Body of pancreas (tissue), 4 donors: ENCODE measurements around the gene MAP4K2. TPM values are rescaled to one million over a fixed set of nuclear protein-coding genes. Genes with fewer than 3 reads are reported as not detected.

Experiments used
- ATAC-seq: fragments of 150-250 bp; one replicate; pipeline ENCODE4 v1.9.1; 2016
- DNase-seq, 4 donors: peaks; one replicate each; pipeline ENCODE4 v3.0.0-alpha.2; 2019
- H3K27ac ChIP-seq, 4 donors: fragments of 200-600 bp; sonication (generic); 1 replicate in 3 of 4; 2 replicates in 1 of 4; pipeline versions ENCODE4 v1.5.1 to v1.6.1; 2016 to 2019; ENCODE audit warnings: mild to moderate bottlenecking in 1 of 4, mixed read lengths in 1 of 4, moderate library complexity in 1 of 4
- H3K27me3 ChIP-seq, 2 donors: fragments of 200-600 bp; sonication (generic); one replicate each; pipeline ENCODE4 v1.6.0; 2016; ENCODE audit warnings: mild to moderate bottlenecking in 1 of 2
- H3K36me3 ChIP-seq, 2 donors: fragments of 200-600 bp; sonication (generic); replicated peaks in 1 of 2; 2 replicates each; pipeline ENCODE4 v1.5.1; 2016; ENCODE audit warnings: low read depth in 2 of 2; ENCODE audit not compliant: insufficient read depth in 1 of 2
- H3K4me1 ChIP-seq: fragments of 200-600 bp; sonication (generic); one replicate; pipeline ENCODE4 v1.6.0; 2016
- H3K4me3 ChIP-seq, 2 donors: fragments of 200-600 bp; sonication (generic); 1 replicate in 1 of 2; 2 replicates in 1 of 2; pipeline ENCODE4 v1.5.1; 2016 to 2019
- H3K9me3 ChIP-seq, 3 donors: fragments of 200-600 bp; sonication (generic); 1 replicate in 2 of 3; 2 replicates in 1 of 3; pipeline ENCODE4 v1.5.1; 2016
- POLR2A ChIP-seq, 3 donors: fragments of 450-650 bp; IDR thresholded peaks; one replicate each; pipeline ENCODE4 v1.6.1; 2016; ENCODE audit warnings: antibody characterized with exemption in 3 of 3, mild to moderate bottlenecking in 2 of 3
- WGBS, 2 donors: methylation state at CpG; one replicate each; pipeline ENCODE4 v1.1.5; 2017; 5-methylcytosine and 5-hydroxymethylcytosine counted together
- intact Hi-C: fragments of 100-400 bp; cut with DNase I; formaldehyde crosslinking; loops from one replicate; pipeline ENCODE4 v1.15.1; 2023
- total RNA-seq, 2 donors: library from RNA; depleted of rRNA; stranded (reverse); fragments of >200 nt; gene quantifications; one replicate each; pipeline ENCODE4 v1.1.0, GENCODE V29; 2016
- TF ChIP-seq, protein P1 (sequence below), 7 experiments: fragments of 450-650 bp in 4 of 7; fragments of 200-600 bp in 3 of 7; sonication (generic) in 3 of 7; IDR thresholded peaks; one replicate each; pipeline ENCODE4 v1.5.1; 2016 to 2019; ENCODE audit warnings: antibody characterized with exemption in 7 of 7

The MAP4K2 gene
- total RNA-seq, 2 donors from 2014 or later: 10.4 to 18.1 TPM

GRCh38 chr11:64767344-64768299 is 35.4 kb downstream of the MAP4K2 start:
- Histone ChIP-seq H3K27ac (peak overlapping the region in 3 of 4 donors; percentile 2 to 47 (median 15)), H3K9me3 (no peaks in the 10 kb centered on the region), H3K4me3 (no peak overlapping the region), H3K36me3 (peaks cover 44 to 65% of the 10 kb centered on the region in 2 donors), H3K4me1 (peaks cover 18% of the 10 kb centered on the region), H3K27me3 (no peaks in the 10 kb centered on the region)
- 52 to 65% methylated on average over 13 to 19 of the region's 19 CpGs for WGBS, 2 donors
- intact Hi-C loops: no loop called here
- peak; percentile 67 to 73 (median 71) for DNase-seq
- TF ChIP-seq POLR2A (IDR thresholded peaks at IDR 0.05): no peak
- TF ChIP-seq, protein P1, sequence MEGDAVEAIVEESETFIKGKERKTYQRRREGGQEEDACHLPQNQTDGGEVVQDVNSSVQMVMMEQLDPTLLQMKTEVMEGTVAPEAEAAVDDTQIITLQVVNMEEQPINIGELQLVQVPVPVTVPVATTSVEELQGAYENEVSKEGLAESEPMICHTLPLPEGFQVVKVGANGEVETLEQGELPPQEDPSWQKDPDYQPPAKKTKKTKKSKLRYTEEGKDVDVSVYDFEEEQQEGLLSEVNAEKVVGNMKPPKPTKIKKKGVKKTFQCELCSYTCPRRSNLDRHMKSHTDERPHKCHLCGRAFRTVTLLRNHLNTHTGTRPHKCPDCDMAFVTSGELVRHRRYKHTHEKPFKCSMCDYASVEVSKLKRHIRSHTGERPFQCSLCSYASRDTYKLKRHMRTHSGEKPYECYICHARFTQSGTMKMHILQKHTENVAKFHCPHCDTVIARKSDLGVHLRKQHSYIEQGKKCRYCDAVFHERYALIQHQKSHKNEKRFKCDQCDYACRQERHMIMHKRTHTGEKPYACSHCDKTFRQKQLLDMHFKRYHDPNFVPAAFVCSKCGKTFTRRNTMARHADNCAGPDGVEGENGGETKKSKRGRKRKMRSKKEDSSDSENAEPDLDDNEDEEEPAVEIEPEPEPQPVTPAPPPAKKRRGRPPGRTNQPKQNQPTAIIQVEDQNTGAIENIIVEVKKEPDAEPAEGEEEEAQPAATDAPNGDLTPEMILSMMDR (IDR thresholded peaks at IDR 0.05): peak; percentile 46 to 67 (median 57)
- ATAC-seq: peak; percentile 41

- no peaks in the 10 kb centered on the region for H3K9me3 ChIP-seq
- no peak overlapping the region for H3K4me3 ChIP-seq
- peaks cover 11% of the 10 kb centered on the region for H3K4me1 ChIP-seq
- ATAC-seq: no peak
- peak overlapping the region in 1 of 4 donors; percentile 2 for H3K27ac ChIP-seq
- H3K27me3 ChIP-seq: no peaks in the 10 kb centered on the region
- no peak for TF ChIP-seq POLR2A (IDR thresholded peaks at IDR 0.05)
- TF ChIP-seq, protein P1 (IDR thresholded peaks at IDR 0.05): no peak
- H3K36me3 ChIP-seq: peaks cover 44 to 65% of the 10 kb centered on the region in 2 donors
- WGBS, 2 donors: 95 to 98% methylated on average over 7 to 11 of the region's 11 CpGs
- DNase-seq: no peak
- intact Hi-C loops: no loop called here
These were observed 36.1 kb downstream of the MAP4K2 start for GRCh38 chr11:64766881-64767280.

GRCh38 chr11:64765851-64766665 is 37.0 kb downstream of the MAP4K2 start:
- 85 to 94% methylated on average over 35 to 40 of the region's 42 CpGs for WGBS, 2 donors
- H3K27ac ChIP-seq: no peak overlapping the region
- TF ChIP-seq POLR2A (IDR thresholded peaks at IDR 0.05): no peak
- TF ChIP-seq, protein P1 (IDR thresholded peaks at IDR 0.05): no peak
- ATAC-seq (no peak), DNase-seq (peak in 2 of 4 donors; percentile 19 to 25)
- H3K27me3 ChIP-seq: no peaks in the 10 kb centered on the region
- H3K4me1 ChIP-seq: peaks cover 9% of the 10 kb centered on the region
- H3K9me3 ChIP-seq: no peaks in the 10 kb centered on the region
- intact Hi-C loops: no loop called here
- H3K4me3 ChIP-seq: no peak overlapping the region
- H3K36me3 ChIP-seq: peaks cover 44 to 62% of the 10 kb centered on the region in 2 donors

- Histone ChIP-seq H3K4me3 (no peak overlapping the region), H3K27me3 (no peaks in the 10 kb centered on the region), H3K36me3 (peaks cover 42 to 57% of the 10 kb centered on the region in 2 donors), H3K9me3 (no peaks in the 10 kb centered on the region), H3K4me1 (peaks cover 9% of the 10 kb centered on the region), H3K27ac (no peak overlapping the region)
- peak in 2 of 4 donors; percentile 10 to 16 for DNase-seq
- WGBS, 2 donors: 89 to 93% methylated on average over 30 of the region's 30 CpGs
- TF ChIP-seq, protein P1 (IDR thresholded peaks at IDR 0.05): peak in 2 of 7 experiments; percentile 15 to 18
- no peak for TF ChIP-seq POLR2A (IDR thresholded peaks at IDR 0.05)
- no peak for ATAC-seq
- intact Hi-C loops: no loop called here
These were observed 37.6 kb downstream of the MAP4K2 start for GRCh38 chr11:64765291-64765850.
